Stimulated activated CD4-positive, alpha-beta T cell treated with anti-CD3 and anti-CD28 coated beads, Interleukin-2, amount 100 ng/mL, for 48 hours (primary cell): Measurements from ENCODE around the gene ISY1.
A peak's percentile ranks its signal among the peaks of the same experiment; 100 is the strongest.
"Not testable (repeated sequence)": the region's sequence is repeated elsewhere in the genome, so short reads cannot be mapped to it uniquely, and the experiment has no call there.

Experiments used
- DNase-seq, 2 donors: peaks; one replicate each; pipeline ENCODE4 v3.0.0-alpha.2; 2020

Gene ISY1

DNA sequence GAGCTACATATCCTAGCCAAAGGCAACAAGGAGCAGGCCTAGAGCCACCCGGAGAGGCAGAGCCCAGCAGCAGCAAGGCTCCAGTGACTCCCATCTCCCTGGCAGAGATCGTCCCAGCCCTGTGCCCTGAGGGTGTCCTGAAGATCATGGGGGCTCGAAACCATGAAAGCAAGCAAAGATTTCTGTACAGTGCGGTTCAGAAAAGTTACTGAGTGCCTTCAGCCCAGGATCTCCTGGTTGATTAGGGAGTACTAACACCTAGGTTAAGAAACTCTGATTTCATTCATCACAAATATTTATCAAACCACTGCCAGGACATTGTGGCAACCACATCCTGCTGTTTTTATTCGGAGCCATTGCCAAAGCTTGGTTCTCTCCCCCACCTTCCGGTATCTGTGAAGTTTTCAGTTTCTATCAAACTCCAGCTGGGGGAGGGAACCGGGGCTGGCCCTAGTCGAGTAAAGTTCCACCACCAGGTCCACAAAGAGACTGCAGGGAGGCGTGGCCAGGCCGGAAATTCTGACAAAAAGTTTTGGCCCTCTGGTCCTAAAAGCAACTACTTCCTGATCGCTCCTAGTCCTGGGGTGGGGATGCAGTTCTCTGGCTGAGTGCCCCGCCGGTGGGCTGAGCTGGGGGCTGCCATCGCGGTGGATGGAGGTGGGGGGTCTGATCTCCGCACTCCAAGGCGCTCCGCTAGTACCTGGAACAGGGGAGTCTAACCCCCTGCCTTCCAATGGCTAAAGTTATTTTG lies 40.4 kb downstream of the ISY1 start:
- DNase-seq = peak; percentile 80 to 85

DNA sequence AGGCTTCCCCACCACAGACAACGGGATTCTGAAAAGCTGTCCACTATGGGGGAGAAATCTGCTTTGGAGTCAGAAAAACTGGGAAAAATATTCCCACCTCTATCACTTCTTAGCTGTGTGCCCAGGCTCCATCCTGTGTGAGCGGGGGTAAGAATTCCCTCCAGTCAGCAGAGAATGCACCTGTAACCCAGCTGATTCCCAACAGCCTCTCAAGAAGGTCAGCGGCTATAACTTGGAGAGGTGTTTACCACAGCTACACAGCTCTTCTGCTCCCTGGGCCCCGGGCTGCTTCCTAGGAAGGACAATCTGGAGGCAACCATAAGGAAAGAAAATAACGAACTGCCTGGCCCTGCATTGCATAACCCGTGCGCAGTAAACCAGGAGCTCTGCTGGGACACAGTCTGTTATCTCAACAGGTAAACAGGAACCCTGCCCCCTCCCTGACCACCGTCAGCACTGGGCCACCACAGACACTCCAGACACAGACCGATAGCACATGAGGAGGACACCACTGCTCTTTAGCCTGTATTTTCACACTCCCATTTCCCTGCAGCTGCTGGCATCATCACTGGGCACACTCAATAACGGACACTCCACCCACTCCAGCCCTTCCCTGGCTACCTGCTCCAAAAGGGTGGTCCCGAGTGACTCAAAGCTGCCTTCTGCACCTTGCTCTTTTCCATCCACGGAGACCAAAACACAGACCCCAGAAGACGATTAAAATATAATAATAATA lies 41.3 kb downstream of the ISY1 start:
- DNase-seq = no peak

DNA sequence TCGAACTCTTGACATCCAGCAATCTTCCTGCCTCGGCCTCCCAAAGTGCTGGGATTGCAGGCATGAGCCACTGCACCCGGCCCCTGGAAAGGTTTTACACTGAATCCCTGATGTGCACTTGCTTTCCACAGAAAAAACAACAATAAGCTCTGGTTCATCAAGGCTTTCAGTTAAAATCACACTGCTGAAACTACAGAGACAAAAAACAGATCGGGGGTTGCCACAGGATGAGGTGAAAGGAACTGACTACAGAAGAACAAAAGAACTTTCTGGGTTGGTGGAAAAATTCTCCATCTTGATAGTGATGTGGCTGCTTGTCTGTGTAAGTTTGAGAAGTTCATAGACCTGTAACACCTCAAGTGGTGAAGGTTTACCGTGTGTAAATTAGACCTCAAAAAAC lies 42.1 kb downstream of the ISY1 start:
- no peak for DNase-seq

DNA sequence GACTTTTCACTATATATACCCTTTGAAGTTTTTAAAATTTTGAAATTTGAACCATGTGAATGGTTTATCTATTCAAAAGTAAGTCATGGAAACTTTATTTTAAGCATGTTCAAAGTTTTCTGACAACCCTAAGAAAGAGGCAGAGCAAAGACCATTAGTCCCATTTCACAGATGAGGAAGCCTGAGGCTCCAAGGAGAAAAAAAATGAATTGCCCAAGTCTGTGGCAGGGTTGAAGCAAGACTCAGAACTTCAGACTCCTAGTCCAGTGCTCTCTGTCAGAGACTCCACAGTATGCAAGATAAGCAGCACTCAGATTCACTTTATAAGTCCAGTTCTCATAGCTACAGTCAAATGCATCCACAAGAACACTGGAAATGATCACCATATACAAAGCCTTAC lies 43.7 kb downstream of the ISY1 start:
- no peak for DNase-seq

DNA sequence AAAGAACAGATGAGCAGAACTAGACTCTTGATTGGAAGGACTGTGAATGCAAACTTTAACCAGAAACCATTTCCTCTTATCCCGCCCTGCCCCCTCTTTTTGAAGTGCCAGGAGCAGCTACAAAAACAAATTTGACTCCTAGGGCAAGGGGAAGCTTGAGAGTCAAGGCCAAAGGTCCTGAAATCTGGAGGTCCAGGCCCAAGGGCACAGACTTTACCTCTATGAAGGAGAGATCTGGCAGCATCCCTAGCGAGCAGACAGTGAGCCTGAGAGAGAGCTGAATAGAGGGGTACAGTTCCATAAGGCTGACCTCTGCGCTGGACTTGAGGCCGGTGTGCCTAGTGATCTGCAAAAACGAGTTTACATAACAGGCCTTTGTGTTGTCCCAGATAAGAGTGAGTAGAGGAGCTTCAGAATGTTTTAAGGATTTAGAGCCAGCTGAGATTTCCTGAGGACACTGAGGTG lies 44.3 kb downstream of the ISY1 start:
- DNase-seq = no peak

DNA sequence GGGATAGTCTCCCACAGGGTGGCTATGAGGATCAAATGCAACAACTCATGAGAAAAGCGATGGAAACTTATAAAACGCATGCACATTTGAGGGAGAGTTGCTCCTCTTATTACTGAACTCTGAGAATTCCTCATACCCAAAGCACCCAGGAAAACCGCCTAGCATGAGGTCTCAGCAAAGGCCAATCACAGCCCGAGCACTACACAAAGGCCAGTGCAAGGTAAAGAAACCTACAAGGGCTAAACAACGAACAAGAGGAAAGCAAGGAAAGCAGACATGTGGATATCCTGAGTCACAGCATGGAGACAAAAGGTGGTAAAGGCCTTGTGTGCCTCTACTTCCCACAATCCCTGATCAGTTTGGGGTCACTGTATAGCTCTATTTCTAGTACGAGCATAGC lies 46.4 kb downstream of the ISY1 start:
- DNase-seq = no peak

DNA sequence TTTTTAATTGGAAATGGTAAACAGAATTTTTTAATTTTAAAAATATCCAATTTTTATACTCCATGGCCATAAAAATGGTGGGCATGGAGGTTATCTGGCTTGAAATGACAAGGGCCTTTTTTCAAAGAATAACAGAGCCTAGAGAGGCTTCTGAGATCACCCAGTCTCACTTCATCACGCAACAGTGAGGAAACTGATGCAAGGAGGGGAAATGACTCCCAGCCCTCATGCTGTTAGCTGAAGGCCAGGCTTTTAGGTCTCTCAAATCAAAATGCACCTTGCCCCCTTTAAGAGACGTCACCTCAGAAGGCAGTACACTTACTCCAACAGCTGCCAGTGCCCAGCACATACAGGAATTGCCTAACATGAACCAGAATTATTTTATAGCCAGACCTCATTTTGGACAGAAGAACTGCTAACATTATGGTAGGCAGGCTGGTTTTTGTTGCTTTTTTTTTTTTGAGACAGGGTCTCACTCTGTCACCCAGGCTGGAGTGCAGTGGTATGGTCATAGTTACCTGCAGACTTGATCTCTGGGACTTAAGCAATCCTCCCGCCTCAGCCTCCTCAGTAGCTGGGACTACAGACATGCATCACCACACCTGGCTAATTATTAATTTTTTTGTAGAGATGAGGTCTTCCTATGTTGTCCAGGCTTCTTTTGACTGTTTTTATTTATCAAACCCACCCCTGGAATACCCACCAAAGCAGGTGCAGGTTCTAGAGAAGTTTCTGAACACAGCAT lies 48.4 kb downstream of the ISY1 start:
- no peak for DNase-seq

DNA sequence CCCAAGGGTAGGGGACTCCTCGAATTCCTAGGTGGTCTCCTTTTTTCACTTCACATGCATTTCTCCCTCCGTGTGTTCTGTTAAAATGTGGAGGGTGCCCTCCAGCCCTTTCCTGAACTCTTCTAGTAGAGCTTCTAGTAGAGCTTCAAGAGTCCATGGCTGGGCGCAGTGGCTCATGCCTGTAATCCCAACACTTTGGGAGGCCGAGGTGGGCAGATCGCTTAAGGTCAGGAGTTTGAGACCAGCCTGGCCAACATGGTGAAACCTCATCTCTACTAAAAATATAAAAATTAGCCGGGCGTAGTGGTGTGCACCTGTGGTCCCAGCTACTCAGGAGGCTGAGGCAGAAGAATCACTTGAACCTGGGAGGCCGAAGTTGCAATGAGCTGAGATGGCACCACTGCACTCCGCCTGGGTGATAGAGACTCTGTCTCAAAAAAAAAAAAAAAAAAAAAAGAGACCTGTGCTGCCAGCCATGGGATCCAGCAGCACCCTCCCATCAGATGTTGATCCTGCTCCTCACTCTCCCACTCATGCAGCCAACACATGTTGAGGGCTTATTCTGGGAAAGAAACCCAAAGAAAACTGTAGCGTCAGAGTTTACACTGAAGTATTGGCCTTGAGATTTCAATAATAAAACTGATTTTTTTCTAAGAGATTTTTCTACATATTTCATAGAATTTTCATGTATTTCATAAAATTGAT lies 49.6 kb downstream of the ISY1 start:
- DNase-seq = not testable (repeated sequence)

DNA sequence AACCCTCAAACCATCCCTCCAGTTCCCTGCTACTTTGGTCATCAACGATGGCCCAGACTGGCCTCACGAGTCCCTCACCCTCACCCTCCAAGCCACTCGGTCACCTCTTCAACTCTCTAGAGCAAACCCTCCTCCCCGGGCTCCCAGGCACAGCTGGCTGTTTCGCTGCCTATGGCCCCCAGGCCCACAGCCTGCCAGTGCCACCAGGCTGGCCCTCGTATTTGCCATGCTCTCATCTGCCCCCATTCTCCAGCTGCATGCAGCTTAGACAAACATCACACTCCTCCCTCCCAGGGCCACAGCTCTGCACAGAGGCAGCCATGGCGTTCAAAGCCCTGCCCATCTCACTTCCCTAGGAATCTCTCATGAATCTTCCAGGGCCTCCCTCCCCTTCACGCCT lies 53.1 kb downstream of the ISY1 start:
- DNase-seq = no peak

DNA sequence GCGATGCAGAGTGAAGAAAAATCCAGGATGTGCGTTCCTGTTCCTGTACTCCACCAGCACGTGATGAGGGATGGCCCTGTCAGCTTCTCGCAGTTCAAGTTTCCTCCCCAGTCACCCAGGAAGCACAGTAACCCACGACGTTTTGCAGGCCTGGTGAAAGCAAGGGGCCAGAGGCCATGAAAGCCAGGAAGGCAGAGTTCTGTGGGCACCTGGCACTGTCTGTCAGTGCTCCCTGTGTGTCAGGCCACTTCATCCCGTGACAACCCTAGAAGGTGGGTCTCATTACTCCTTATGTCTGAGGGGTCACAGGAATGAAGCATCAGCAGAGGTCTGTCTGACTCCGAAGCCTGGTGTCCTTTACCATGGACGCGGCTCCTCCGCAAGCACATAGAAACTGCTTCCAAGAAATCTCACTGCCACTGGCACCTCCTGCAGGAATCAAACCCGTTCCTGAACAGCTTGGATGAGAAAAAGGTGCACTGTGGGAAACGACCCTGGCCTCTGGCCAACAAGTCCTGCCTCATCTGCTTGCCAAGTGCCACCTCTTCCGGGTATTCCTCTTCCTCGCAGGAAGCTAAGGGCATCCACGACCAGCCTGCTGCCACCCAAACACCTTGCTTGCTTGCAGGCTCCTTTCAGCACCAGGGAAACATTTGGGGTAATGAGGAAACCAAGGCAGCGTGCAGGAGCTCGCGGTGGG lies 53.8 kb downstream of the ISY1 start:
- no peak for DNase-seq

DNA sequence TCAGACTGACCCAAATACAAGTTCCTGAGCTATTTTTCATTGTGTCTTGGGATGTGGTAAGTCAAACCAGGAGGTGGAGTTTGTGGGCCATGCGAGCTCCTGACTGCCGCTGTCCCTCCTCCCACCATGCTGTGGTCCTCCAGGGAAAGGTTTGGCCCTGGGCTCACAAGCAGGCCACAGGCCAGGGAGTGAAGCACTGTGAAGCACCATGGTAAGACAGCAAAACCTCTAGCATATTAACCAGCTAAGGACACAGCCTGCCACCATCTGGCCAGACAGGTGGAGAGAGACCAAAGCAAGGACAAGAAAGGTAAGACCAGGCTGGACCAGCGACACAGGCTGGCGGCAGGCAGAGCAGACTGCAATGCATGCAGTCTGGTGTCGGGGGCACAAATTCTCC lies 54.5 kb downstream of the ISY1 start:
- DNase-seq = no peak

DNA sequence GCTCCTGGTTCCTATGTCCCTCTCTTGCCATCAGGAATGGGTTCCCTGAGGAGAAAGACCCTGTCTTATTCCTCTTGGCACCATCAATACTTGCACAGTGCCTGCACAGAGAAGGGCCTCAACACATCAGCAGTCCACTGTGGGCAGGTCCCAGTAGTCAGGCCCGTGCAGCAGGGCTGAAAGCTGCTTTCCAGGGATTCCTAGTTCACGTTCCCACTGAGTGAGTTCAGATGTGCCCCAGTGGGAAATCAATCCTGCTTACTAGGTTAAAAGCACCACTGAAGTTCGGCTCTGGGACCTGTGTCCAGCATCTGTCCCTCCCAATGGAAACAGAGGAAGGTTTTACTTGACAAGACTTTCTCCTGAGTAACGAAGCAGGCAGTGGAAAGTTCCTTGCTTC lies 55.0 kb downstream of the ISY1 start:
- no peak for DNase-seq

DNA sequence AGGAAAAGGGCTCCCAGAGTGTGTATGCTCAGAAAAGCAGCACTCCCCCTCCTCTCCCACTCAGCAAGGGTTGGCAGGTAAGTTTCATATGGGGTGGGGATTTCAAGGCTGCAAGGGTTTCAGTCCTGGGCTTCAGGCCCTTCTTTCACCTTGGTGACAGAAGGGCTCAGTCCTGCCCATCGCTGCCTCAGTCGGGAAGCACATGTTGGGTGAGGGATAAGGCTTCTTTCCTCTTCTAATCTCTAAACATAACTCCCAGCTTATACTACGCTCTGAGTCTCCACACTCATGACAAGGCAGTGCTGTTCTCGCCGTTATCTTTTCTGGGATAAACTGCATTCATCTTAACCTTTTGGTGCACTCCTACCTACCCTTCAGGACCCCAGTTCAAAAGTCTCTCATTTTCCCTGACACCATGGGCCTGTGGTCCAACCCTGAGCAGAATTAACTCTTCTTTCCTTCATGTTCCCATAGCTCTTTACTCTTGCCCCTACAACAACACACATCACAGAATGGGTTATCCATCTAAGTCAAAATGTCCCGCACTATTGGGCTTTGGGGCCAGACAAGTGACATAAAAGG lies 56.3 kb downstream of the ISY1 start:
- no peak for DNase-seq

DNA sequence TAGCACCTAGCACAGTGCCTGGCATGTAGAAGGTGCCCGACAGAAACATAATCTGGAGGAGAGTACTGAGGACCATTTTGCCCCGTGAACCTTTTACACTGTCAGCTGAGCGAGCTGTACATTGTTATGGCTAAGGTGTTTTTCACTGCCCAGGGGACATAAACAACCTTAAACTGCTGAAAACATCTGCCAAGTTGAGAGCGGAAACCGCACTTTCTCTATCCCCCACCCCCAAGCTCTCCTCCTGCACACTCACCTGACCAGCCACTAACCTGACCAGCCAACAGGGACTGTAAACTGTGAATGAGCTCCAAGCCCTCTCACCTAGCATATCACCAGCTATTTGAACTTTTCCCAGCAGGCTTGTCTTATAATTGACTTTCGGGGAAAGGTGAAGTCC lies 56.8 kb downstream of the ISY1 start:
- DNase-seq = no peak

DNA sequence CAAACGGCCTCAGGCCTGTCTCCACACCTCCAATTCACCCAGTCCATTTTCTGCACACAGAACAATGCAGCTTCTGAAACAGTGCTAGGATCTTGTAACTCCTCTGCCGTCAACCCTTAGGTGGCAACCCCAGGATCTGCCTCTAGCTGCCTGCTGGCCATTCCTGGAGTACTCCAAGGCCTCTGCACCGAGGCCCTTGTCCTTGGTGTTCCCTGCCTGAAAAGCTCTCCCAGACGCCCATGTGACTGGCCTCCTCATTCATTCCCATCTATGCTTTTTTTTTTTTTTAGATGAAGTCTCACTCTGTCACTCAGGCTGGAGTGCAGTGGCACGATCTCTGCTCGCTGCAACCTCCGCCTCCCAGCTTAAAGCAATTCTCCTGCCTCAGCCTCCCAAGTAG lies 57.6 kb downstream of the ISY1 start:
- no peak for DNase-seq

DNA sequence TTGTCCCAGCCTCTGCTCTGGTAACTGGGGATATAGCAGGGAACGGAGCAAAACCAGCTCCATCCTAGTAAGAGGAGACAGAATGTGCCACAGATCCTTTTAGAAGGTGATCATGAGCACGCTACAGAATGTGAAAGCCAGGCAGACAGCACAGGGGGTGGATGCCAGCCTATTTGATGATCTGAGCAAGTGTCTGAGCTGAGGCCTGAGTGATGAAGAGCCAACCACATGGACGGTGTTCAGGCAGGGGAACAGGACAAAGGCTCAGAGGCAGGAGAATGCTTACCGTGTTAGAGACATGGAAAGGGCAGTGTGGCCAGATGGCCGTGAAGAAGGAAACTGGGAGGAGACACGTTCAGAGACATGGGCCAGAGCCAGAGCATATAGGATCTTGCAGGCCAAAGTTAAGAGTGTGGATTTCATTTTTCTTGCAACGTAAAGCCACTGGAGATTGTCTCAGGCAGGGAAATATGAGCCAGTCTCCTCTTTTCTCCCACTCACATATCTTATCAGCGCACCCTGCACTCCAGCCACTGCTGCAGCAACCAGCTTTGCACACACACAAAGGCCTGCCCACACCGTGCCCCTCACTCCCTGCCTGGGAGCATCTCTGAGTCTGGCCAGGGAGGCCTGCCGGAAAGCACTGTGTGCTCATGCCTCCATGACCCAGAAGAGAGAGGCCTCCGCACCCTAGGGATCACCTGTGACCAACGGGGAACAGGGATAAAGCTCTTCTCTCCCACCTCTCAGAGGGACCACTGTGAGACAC lies 59.3 kb downstream of the ISY1 start:
- no peak for DNase-seq

DNA sequence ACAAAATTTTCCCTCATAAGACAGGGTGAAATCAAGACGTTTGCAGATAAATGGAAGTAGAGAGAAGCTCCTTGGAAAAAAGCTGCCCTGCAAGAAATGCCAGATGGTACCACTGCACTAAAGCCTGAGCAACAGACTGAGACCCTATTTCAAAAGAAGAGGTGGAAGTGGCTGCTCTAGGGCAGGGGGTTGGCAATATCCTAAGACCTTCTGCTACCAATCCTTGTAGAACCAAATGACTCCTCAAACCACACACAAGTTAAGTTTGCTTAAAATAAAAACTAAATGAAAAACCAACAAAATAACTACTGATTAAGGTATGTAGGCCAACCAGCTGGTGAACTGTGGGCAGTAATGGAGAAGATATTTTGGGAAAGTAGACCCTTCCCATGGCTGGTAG lies 60.6 kb downstream of the ISY1 start:
- no peak for DNase-seq

DNA sequence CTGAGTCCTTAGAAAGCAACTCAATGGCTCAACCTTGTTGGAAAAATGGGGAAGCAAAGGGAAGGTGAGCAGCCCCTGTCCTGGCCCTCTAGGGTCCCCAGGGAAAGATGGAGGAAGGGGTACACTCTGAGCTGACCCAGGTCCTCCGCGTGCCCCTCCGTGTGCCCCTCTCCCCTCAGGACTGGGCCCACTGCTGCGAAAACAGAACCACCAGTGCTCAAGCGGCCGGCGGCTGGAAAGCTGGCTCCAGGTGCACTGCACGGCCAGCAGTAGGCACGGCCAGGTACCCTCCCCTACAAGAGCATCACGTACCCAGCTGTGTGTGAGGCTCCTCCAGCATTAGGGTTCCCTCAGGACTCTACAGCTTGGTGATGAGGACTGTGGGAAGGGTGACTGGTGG lies 65.6 kb downstream of the ISY1 start:
- no peak for DNase-seq

DNA sequence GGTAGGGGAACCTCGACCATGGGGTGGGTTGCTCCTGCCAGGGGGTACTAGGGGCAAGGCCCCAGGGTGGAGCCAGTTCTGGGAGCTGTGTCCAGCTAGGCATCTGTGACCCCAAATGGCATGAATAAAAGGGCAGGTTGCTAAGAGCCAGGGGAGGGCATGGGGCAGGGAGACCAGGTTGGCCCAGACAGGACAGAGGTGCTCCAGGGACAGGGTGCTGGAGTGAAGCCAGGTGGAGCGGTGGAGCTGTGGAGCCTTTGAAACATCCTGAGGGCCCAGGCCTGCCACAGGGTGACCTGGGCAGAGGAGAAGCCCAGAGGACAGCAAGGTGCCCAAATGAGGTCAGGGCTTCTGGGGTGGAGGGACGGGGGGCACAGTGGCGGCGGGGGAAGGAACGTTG lies 72.6 kb downstream of the ISY1 start:
- DNase-seq = not testable (repeated sequence)

DNA sequence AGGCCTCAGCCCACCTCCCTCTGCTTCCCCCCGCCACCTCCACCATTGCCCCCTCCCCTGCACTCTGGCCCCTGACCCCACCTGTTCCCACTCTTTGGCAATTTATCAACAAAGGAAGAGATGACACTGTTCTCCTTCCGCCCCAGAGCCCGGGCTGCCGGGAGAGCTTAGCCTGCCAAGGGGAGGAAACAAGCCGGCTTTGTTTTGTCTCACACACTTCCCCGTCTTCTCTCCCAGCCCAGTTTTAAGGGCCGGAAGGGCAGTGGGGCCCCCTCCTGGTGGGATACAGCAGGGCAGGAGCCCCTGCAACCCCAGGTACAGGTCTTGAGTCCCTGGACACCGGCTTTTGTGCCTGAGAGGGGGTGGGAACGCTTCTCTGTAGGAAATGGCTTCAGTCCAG lies 73.0 kb downstream of the ISY1 start:
- DNase-seq = not testable (repeated sequence)

DNA sequence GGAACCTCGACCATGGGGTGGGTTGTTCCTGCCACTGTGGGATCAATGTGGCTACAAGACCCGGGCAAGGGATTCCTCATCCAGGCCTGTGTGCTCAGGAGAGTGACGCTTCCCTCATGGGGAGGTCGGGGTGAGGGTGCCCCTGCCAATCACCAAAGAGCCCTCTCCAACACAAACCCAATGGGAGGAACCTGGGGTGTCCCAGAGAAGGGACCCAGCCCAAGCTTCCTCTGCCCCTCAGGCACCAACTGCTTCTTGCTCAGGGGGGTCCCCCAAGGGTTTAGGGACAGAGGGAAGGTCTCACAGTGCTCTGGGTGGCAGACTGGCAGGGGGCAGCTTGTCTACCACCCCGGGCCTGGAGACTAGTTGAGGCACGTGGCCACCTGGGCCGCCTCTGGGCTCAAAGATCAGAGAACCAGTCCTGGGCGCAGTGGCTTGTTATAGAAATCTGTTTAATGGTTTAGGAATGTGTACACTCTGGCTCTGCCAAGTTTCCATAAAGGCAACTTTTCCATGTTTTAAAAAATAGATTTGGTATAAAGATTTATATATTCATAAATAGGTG lies 73.6 kb downstream of the ISY1 start:
- DNase-seq = no peak
